Ishikawa (cell line): Measurements from ENCODE around the gene MECP2.

Source experiments
- CEBPB ChIP-seq: IDR thresholded peaks from 2 replicates; pipeline ENCODE4 v1.6.1; 2012
- CREB1 ChIP-seq: IDR thresholded peaks from 2 replicates; pipeline ENCODE4 v1.6.1; 2012; ENCODE audit warnings: low read depth
- EGR1 ChIP-seq: IDR thresholded peaks from 2 replicates; pipeline ENCODE4 v1.6.1; 2012
- EP300 ChIP-seq: IDR thresholded peaks from 2 replicates; pipeline ENCODE4 v1.6.1; 2012; ENCODE audit warnings: borderline replicate concordance
- FOXM1 ChIP-seq: IDR thresholded peaks from 2 replicates; pipeline ENCODE4 v1.6.1; 2012; ENCODE audit warnings: low read depth, borderline replicate concordance
- NFIC ChIP-seq: IDR thresholded peaks from 2 replicates; pipeline ENCODE4 v1.6.1; 2012
- RAD21 ChIP-seq: IDR thresholded peaks from 2 replicates; pipeline ENCODE4 v1.6.1; 2012; ENCODE audit warnings: low read depth
- TAF1 ChIP-seq: IDR thresholded peaks from 2 replicates; pipeline ENCODE4 v1.6.1; 2012; ENCODE audit warnings: low read depth, mild to moderate bottlenecking
- TCF12 ChIP-seq: IDR thresholded peaks from 2 replicates; pipeline ENCODE4 v1.6.1; 2012; ENCODE audit warnings: low read depth
- TEAD4 ChIP-seq: IDR thresholded peaks from 2 replicates; pipeline ENCODE4 v1.6.1; 2012
- YY1 ChIP-seq: IDR thresholded peaks from 2 replicates; pipeline ENCODE4 v1.6.1; 2012; ENCODE audit warnings: low read depth
- ZBTB7A ChIP-seq: IDR thresholded peaks from 2 replicates; pipeline ENCODE4 v1.6.1; 2012; ENCODE audit warnings: low read depth
- TF ChIP-seq, protein P1 (sequence below): IDR thresholded peaks from 2 replicates; pipeline ENCODE4 v1.6.1; 2012
- TF ChIP-seq, protein P2 (sequence below): IDR thresholded peaks from 2 replicates; pipeline ENCODE4 v1.6.1; 2012
- TF ChIP-seq, protein P3 (sequence below): IDR thresholded peaks from 2 replicates; pipeline ENCODE4 v1.6.1; 2012; ENCODE audit warnings: low read depth, mild to moderate bottlenecking

MECP2 gene

DNA sequence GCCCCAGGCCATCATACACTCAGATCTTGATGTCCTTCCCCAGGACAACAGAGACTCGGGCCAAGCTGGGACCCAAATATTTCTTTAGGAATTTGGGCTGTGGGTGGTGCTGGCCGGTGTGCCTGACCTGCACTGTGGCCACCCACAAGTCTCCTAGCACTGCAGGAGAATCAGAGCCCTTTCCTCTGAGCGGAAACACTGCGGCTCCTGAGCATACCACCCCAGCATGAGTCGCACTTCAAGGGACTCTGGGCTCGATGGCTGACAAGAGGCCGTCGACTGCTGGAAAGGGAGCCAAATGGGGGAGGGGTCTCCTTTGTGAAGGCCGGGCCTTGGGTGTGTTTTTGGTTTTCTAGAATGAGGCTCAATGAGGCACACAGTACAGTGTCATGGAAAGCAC is 64.9 kb downstream of the MECP2 start:
- TF ChIP-seq, protein P1, sequence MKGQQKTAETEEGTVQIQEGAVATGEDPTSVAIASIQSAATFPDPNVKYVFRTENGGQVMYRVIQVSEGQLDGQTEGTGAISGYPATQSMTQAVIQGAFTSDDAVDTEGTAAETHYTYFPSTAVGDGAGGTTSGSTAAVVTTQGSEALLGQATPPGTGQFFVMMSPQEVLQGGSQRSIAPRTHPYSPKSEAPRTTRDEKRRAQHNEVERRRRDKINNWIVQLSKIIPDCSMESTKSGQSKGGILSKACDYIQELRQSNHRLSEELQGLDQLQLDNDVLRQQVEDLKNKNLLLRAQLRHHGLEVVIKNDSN, result no peak
- TF ChIP-seq TAF1 (no peak), EGR1 (no peak), TEAD4 (no peak), EP300 (no peak), RAD21 (no peak), CEBPB (no peak), YY1 (no peak), NFIC (no peak), ZBTB7A (no peak), CREB1 (no peak), FOXM1 (no peak), TCF12 (no peak)
- TF ChIP-seq, protein P2, sequence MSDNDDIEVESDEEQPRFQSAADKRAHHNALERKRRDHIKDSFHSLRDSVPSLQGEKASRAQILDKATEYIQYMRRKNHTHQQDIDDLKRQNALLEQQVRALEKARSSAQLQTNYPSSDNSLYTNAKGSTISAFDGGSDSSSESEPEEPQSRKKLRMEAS, result no peak
- TF ChIP-seq, protein P3, sequence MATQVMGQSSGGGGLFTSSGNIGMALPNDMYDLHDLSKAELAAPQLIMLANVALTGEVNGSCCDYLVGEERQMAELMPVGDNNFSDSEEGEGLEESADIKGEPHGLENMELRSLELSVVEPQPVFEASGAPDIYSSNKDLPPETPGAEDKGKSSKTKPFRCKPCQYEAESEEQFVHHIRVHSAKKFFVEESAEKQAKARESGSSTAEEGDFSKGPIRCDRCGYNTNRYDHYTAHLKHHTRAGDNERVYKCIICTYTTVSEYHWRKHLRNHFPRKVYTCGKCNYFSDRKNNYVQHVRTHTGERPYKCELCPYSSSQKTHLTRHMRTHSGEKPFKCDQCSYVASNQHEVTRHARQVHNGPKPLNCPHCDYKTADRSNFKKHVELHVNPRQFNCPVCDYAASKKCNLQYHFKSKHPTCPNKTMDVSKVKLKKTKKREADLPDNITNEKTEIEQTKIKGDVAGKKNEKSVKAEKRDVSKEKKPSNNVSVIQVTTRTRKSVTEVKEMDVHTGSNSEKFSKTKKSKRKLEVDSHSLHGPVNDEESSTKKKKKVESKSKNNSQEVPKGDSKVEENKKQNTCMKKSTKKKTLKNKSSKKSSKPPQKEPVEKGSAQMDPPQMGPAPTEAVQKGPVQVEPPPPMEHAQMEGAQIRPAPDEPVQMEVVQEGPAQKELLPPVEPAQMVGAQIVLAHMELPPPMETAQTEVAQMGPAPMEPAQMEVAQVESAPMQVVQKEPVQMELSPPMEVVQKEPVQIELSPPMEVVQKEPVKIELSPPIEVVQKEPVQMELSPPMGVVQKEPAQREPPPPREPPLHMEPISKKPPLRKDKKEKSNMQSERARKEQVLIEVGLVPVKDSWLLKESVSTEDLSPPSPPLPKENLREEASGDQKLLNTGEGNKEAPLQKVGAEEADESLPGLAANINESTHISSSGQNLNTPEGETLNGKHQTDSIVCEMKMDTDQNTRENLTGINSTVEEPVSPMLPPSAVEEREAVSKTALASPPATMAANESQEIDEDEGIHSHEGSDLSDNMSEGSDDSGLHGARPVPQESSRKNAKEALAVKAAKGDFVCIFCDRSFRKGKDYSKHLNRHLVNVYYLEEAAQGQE, result no peak

DNA sequence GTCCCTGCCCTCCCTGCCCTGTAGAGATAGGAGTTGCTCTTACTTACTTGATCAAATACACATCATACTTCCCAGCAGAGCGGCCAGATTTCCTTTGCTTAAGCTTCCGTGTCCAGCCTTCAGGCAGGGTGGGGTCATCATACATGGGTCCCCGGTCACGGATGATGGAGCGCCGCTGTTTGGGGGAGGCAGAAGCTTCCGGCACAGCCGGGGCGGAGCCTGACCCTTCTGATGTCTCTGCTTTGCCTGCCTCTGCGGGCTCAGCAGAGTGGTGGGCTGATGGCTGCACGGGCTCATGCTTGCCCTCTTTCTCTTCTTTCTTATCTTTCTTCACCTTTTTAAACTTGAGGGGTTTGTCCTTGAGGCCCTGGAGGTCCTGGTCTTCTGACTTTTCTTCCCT is 65.4 kb downstream of the MECP2 start:
- TF ChIP-seq TCF12 (no peak), YY1 (no peak), NFIC (no peak), RAD21 (no peak), TAF1 (no peak), CEBPB (no peak), CREB1 (no peak), FOXM1 (no peak), EGR1 (no peak), ZBTB7A (no peak), TEAD4 (no peak), EP300 (no peak)
- TF ChIP-seq, protein P1, result no peak
- TF ChIP-seq, protein P2, result no peak
- TF ChIP-seq, protein P3, result no peak

DNA sequence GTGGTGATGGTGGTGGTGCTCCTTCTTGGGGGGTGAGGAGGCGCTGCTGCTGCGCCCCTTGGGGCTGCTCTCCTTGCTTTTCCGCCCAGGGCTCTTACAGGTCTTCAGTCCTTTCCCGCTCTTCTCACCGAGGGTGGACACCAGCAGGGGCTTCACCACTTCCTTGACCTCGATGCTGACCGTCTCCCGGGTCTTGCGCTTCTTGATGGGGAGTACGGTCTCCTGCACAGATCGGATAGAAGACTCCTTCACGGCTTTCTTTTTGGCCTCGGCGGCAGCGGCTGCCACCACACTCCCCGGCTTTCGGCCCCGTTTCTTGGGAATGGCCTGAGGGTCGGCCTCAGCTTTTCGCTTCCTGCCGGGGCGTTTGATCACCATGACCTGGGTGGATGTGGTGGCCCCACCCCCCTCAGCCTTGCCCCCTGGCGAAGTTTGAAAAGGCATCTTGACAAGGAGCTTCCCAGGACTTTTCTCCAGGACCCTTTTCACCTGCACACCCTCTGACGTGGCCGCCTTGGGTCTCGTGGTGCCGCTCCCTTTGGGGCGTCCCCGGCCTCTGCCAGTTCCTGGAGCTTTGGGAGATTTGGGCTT is 66.7 kb downstream of the MECP2 start:
- TF ChIP-seq EGR1, result no peak
- TF ChIP-seq CREB1, result no peak
- TF ChIP-seq TCF12, result no peak
- TF ChIP-seq EP300, result no peak
- no peak for TF ChIP-seq FOXM1

DNA sequence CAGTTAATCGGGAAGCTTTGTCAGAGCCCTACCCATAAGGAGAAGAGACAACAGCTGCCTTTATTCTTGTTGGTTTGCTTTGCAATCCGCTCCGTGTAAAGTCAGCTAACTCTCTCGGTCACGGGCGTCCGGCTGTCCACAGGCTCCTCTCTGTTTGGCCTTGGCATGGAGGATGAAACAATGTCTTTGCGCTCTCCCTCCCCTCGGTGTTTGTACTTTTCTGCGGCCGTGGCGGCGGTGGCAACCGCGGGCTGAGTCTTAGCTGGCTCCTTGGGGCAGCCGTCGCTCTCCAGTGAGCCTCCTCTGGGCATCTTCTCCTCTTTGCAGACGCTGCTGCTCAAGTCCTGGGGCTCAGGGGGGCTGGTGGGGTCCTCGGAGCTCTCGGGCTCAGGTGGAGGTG is 67.3 kb downstream of the MECP2 start:
- TF ChIP-seq, protein P2, result no peak
- TF ChIP-seq, protein P1, result no peak
- TF ChIP-seq TCF12, result no peak
- TF ChIP-seq YY1, result no peak
- TF ChIP-seq CREB1, result no peak
- no peak for TF ChIP-seq EGR1
- no peak for TF ChIP-seq NFIC
- TF ChIP-seq, protein P3, result no peak
- TF ChIP-seq TEAD4, result no peak
- no peak for TF ChIP-seq TAF1
- TF ChIP-seq CEBPB, result no peak
- TF ChIP-seq FOXM1, result no peak
- TF ChIP-seq EP300, result no peak
- no peak for TF ChIP-seq RAD21
- no peak for TF ChIP-seq ZBTB7A
